ENCODE data around the gene SLC6A3. TPM values are rescaled to one million over a fixed set of nuclear protein-coding genes. Genes with fewer than 3 reads are reported as not detected.

SLC6A3 gene
- total RNA-seq = not detected in 3 replicates
- long read RNA-seq = 0 reads

DNA sequence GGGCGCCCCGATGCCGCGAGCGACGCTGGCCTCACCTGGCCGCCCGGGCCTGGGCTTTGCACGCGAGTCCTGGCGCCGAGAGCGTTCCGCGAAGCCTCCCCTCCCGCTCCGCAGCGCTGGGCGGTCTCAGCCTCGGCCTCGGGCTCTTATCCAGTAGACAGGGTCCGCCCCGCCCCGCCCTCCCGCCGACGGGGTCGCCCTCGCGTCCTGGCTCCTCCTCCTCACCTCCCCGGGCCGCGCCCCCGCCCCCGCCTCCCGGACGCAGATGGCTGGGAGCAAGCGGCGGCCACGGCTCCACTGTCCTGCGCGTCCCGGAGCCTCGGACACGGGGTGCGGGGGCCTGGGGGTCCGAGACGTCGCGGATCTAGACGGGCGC is at the start of gene SLC6A3:
Gene SLC6A3 (minus strand): TSS at position 128 of the 376 bp plus-strand sequence. CDS start 2,243 bp downstream, outside the sequence.
- H3K4me1 Mint-ChIP-seq (ENCODE audit: low read depth) = peaks cover 6% of the 10 kb centered on the region
- H3K27me3 Mint-ChIP-seq (ENCODE audit: low read depth) = peaks cover 66% of the 10 kb centered on the region
- H3K9me3 Mint-ChIP-seq (ENCODE audit: low read depth) = peaks cover 5% of the 10 kb centered on the region
- no peak within 1 kb of the TSS for H3K27ac Mint-ChIP-seq (ENCODE audit: unreplicated experiment)
- peaks cover 2% of the 10 kb centered on the region for H3K36me3 Mint-ChIP-seq (ENCODE audit: low read depth)
- TF ChIP-seq, protein P1, sequence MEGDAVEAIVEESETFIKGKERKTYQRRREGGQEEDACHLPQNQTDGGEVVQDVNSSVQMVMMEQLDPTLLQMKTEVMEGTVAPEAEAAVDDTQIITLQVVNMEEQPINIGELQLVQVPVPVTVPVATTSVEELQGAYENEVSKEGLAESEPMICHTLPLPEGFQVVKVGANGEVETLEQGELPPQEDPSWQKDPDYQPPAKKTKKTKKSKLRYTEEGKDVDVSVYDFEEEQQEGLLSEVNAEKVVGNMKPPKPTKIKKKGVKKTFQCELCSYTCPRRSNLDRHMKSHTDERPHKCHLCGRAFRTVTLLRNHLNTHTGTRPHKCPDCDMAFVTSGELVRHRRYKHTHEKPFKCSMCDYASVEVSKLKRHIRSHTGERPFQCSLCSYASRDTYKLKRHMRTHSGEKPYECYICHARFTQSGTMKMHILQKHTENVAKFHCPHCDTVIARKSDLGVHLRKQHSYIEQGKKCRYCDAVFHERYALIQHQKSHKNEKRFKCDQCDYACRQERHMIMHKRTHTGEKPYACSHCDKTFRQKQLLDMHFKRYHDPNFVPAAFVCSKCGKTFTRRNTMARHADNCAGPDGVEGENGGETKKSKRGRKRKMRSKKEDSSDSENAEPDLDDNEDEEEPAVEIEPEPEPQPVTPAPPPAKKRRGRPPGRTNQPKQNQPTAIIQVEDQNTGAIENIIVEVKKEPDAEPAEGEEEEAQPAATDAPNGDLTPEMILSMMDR (IDR thresholded peaks at IDR 0.05) = no peak
- DNase-seq (ENCODE audit: low spot score) = no peak
- H3K4me3 Mint-ChIP-seq (ENCODE audit: unreplicated experiment) = peak within 1 kb of the TSS; percentile 22

DNA sequence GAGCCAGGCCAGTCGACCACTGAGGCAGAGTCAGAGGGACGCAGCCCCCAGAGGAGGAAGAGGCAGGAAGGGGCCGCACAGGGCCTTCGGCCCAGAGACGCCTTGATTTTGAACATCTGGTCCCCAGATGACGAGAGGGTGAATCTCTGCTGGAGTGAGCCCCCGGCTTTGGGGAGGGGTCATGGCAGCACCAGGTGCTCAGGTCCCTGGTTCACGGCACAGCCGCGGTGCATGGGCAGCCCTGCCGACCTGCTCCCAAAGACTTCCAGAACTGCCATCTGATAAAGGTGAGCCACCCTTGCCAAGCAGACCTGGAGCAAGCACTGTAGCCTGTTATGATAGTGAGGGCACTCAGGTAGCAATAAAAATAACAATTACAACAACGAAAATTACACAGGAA is 48.7 kb upstream of the SLC6A3 start:
- no peak for DNase-seq (ENCODE audit: low spot score)
- Mint-ChIP-seq H3K4me3 (ENCODE audit: unreplicated experiment) (no peak overlapping the region), H3K36me3 (ENCODE audit: low read depth) (peaks cover 28% of the 10 kb centered on the region), H3K27ac (ENCODE audit: unreplicated experiment) (no peak overlapping the region), H3K27me3 (ENCODE audit: low read depth) (no peaks in the 10 kb centered on the region), H3K4me1 (ENCODE audit: low read depth) (no peaks in the 10 kb centered on the region), H3K9me3 (ENCODE audit: low read depth) (no peaks in the 10 kb centered on the region)
- TF ChIP-seq, protein P1 (IDR thresholded peaks at IDR 0.05) = no peak

DNA sequence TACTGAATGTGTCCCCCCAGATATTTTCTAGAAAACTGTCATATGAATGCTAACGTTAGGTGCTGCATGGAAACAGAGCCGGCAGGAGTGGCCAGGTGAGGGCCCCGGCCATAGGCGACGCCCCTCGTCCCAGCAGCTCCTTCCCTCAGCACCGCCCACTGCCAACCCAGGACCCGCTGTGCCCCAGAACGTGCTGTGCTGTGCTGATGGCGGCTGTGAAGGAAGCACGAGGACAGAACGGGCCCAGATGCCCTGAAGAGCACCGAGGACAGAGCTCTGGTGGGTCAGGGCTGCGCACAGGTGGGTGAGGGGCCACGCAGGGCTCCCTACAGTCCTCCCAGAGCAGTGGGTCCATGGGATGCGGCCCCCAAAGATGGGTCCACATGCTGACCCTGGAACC is 48.2 kb upstream of the SLC6A3 start:
- H3K36me3 Mint-ChIP-seq (ENCODE audit: low read depth) = peaks cover 29% of the 10 kb centered on the region
- no peaks in the 10 kb centered on the region for H3K4me1 Mint-ChIP-seq (ENCODE audit: low read depth)
- DNase-seq (ENCODE audit: low spot score) = no peak
- H3K27ac Mint-ChIP-seq (ENCODE audit: unreplicated experiment) = no peak overlapping the region
- H3K4me3 Mint-ChIP-seq (ENCODE audit: unreplicated experiment) = no peak overlapping the region
- H3K9me3 Mint-ChIP-seq (ENCODE audit: low read depth) = no peaks in the 10 kb centered on the region
- TF ChIP-seq, protein P1 (IDR thresholded peaks at IDR 0.05) = no peak
- H3K27me3 Mint-ChIP-seq (ENCODE audit: low read depth) = no peaks in the 10 kb centered on the region

DNA sequence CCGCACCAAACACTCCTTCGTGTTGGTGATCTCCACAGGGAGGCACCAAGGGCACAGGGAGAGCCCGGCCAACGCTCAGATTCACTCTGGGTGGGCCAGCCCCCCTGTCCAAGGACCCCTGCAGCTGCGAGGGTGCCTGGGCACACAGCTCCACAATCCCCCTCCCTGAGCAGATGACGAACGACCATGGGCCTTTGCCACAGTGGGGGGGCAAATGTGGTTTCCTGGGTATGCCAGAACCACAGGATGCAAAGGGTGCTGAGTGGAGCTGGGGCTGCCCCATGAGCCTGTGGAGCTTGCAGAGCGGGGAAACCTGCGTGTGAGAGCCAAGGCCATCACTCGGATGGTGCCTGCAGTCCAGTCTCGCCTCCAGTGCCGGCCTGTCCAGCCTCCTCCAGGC is 47.5 kb upstream of the SLC6A3 start:
- no peak for DNase-seq (ENCODE audit: low spot score)
- no peak overlapping the region for H3K27ac Mint-ChIP-seq (ENCODE audit: unreplicated experiment)
- H3K4me1 Mint-ChIP-seq (ENCODE audit: low read depth) = no peaks in the 10 kb centered on the region
- no peaks in the 10 kb centered on the region for H3K9me3 Mint-ChIP-seq (ENCODE audit: low read depth)
- TF ChIP-seq, protein P1 (IDR thresholded peaks at IDR 0.05) = no peak
- H3K36me3 Mint-ChIP-seq (ENCODE audit: low read depth) = peaks cover 25% of the 10 kb centered on the region
- no peaks in the 10 kb centered on the region for H3K27me3 Mint-ChIP-seq (ENCODE audit: low read depth)
- H3K4me3 Mint-ChIP-seq (ENCODE audit: unreplicated experiment) = no peak overlapping the region

DNA sequence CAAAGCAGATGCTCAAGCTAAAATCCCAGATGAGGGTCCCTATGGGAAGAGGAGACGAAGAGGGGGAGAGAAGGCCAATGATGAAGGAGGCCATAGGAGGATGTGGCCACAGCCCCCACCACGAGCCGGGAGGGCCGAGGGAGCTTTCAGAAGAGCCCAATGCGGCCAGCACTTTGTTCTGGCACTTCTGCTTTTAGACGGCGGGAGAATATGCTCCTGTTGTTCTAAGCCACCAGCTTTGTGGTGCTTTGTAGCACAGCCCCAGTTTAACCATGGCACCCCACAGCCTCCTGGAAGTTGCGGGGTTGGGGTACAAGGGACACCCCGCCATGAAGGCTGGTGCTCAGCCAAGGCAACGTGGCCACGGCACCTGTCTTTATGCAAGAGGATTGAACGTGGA is 45.1 kb upstream of the SLC6A3 start:
- Mint-ChIP-seq H3K9me3 (ENCODE audit: low read depth) (no peaks in the 10 kb centered on the region), H3K27me3 (ENCODE audit: low read depth) (no peaks in the 10 kb centered on the region), H3K4me3 (ENCODE audit: unreplicated experiment) (no peak overlapping the region), H3K4me1 (ENCODE audit: low read depth) (no peaks in the 10 kb centered on the region), H3K36me3 (ENCODE audit: low read depth) (peaks cover 30% of the 10 kb centered on the region), H3K27ac (ENCODE audit: unreplicated experiment) (no peak overlapping the region)
- DNase-seq (ENCODE audit: low spot score) = no peak
- TF ChIP-seq, protein P1 (IDR thresholded peaks at IDR 0.05) = no peak

Data from chondrocyte (in vitro differentiated cells).